GM04504 (cell line): Measurements from ENCODE around the gene MAGEA6.
"Not testable (repeated sequence)": the region's sequence is repeated elsewhere in the genome, so short reads cannot be mapped to it uniquely, and the experiment has no call there.

Experiments
- DNase-seq: peaks from one replicate; pipeline ENCODE4 v3.0.0-alpha.2; 2012; ENCODE audit warnings: low read depth

Gene MAGEA6

GRCh38 chrX:152769549-152770289 lies at the start of gene MAGEA6:
MAGEA6 (minus strand) TSS chrX:152769689; CDS start chrX:152767650, 2,039 bp downstream.
- not testable (repeated sequence) for DNase-seq

- no peak for DNase-seq
These were observed 49.8 kb upstream of the MAGEA6 start for GRCh38 chrX:152819266-152819665.

GRCh38 chrX:152818356-152818755 lies 48.9 kb upstream of the MAGEA6 start:
- no peak for DNase-seq

GRCh38 chrX:152817078-152817764 lies 47.7 kb upstream of the MAGEA6 start:
- no peak for DNase-seq

- no peak for DNase-seq
These were observed 44.6 kb upstream of the MAGEA6 start for GRCh38 chrX:152814048-152814447.

GRCh38 chrX:152813206-152813605 lies 43.7 kb upstream of the MAGEA6 start:
- no peak for DNase-seq

GRCh38 chrX:152810403-152810802 lies 40.9 kb upstream of the MAGEA6 start:
- DNase-seq, result no peak

- DNase-seq, result no peak
These were observed 36.5 kb upstream of the MAGEA6 start for GRCh38 chrX:152806035-152806434.

- DNase-seq, result no peak
These were observed 29.5 kb upstream of the MAGEA6 start for GRCh38 chrX:152798945-152799344.

- not testable (repeated sequence) for DNase-seq
These were observed 17.6 kb upstream of the MAGEA6 start for GRCh38 chrX:152787062-152787461.

GRCh38 chrX:152766562-152766961 lies 2.9 kb downstream of the MAGEA6 start:
- DNase-seq, result not testable (repeated sequence)

GRCh38 chrX:152761582-152761981 lies 7.9 kb downstream of the MAGEA6 start:
- DNase-seq, result not testable (repeated sequence)

GRCh38 chrX:152759544-152759943 lies 9.9 kb downstream of the MAGEA6 start:
- not testable (repeated sequence) for DNase-seq

GRCh38 chrX:152758918-152759317 lies 10.6 kb downstream of the MAGEA6 start, which contains the start of gene CSAG3:
CSAG3 (plus strand) TSS chrX:152759218.
- DNase-seq, result not testable (repeated sequence)

GRCh38 chrX:152754871-152755270 lies 14.6 kb downstream of the MAGEA6 start:
- not testable (repeated sequence) for DNase-seq

- DNase-seq, result not testable (repeated sequence)
These were observed 15.5 kb downstream of the MAGEA6 start, which contains the start of gene MAGEA2 for GRCh38 chrX:152753686-152754650. MAGEA2 (minus strand) TSS chrX:152753842; CDS start chrX:152751363, 2,479 bp downstream.

- DNase-seq, result no peak
These were observed 30.9 kb downstream of the MAGEA6 start for GRCh38 chrX:152738560-152738959.

- not testable (repeated sequence) for DNase-seq
These were observed 33.0 kb downstream of the MAGEA6 start for GRCh38 chrX:152736528-152736927.

GRCh38 chrX:152735860-152736511 lies 33.5 kb downstream of the MAGEA6 start:
- no peak for DNase-seq

- DNase-seq, result no peak
These were observed 34.4 kb downstream of the MAGEA6 start for GRCh38 chrX:152735101-152735500.

GRCh38 chrX:152734143-152734858 lies 35.2 kb downstream of the MAGEA6 start:
- DNase-seq, result not testable (repeated sequence)
